HG03439 (cell line): ENCODE measurements around the gene PHLPP1.
"Not testable (repeated sequence)": the region's sequence is repeated elsewhere in the genome, so short reads cannot be mapped to it uniquely, and the experiment has no call there.

Experiments
- ATAC-seq: cut with Tn5 transposase; IDR thresholded peaks from one replicate; pipeline ENCODE4 v1.9.1; 2021; ENCODE audit warnings: mild to moderate bottlenecking, moderate library complexity; ENCODE audit not compliant: unreplicated experiment

The PHLPP1 gene

GRCh38 chr18:62740650-62741049 is 25.3 kb downstream of the PHLPP1 start:
- ATAC-seq, result not testable (repeated sequence)

DNA sequence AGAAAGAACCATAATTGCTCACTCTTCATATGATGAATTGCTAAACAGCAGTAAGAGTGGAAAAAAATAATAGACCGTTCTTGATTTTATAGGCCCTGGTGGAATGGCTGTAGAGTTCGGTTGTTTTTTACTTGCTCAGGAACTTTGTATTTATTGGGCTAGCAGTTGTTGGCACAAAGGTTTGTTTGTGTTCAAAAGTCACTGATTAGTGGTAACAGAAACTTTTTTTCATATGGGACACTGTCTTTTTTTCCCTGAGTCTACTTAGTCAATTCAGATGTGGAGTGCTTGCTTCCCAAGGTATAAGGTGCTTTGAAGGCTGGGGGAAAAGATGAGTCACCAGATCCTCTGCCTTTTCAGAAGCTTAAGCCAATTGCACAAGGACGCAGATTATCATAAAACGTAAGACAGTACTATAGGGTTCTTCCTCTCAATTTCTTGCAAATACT is 25.8 kb downstream of the PHLPP1 start:
- ATAC-seq, result no peak

GRCh38 chr18:62741584-62741983 is 26.2 kb downstream of the PHLPP1 start:
- no peak for ATAC-seq

DNA sequence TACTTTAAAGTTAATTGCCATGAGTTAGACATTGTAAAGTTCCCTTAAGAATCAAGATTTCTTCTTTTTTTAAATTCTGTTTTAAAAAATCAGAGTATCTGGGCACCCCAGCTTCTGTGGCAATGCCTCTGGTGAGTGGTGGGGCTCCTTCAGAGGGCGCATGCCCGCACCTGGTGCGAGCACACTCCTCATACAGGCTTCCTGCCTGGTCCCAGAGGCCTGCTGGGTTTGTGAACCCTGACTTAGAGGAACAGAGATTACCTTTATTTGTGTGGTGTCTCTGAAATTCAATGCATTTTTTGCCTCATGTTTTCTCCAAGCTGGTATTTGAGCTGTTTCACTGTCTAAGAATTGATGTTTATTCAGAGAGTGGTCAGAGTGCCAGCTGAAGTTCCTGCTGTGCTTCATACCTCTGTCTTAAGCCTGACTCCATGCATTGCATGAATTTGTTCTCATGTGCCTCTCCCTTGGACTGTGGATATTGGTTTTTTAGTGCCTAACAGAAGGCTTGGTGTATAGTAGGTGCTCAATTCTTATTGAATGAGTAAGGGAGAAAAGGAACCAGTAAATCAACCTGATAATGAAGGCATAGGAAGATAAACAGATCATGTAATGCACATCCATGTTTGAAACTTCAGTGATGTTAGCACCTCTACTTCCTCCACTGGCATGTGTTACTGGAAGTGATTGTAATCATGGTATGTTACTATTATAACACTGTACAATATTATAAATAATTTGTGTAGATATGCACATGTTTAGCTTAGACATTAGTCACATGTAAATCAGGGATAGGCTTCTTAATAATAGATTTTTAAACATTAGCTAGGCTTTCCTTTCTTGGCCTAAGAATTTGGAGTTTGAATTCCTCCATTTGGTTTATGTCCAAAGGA is 29.0 kb downstream of the PHLPP1 start:
- ATAC-seq, result no peak

DNA sequence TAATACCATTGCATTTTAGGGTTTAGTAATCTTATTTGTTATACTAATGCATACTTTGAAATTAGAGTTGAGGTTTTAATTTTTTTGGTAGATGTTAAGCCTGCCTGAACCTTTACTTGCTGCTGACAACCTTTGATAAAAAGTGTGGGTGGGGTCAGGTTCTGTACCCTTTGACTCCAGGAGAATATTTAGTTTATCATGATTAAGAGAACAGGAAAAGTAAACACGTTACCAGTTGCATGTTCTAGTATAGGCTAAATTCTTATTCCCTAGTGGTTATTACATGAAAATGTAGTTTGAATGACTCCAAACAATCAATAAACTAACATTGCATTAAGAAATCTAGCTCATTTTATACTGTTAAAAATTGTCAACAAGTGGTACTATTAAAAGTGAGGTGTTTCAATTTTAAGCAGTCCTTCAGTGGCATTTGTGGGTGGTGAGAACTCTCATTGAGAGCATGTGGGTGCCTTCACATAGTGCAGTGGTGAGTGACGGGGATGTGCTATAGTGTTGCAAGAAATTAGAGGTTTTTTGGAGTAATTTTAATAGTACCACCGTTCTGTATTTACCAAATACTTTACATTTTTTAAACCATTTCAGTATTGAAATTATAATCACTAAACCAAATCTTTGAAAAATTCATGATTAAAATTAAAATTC is 29.9 kb downstream of the PHLPP1 start:
- ATAC-seq, result no peak

- no peak for ATAC-seq
Observed at GRCh38 chr18:62749389-62749788, 34.0 kb downstream of the PHLPP1 start.

DNA sequence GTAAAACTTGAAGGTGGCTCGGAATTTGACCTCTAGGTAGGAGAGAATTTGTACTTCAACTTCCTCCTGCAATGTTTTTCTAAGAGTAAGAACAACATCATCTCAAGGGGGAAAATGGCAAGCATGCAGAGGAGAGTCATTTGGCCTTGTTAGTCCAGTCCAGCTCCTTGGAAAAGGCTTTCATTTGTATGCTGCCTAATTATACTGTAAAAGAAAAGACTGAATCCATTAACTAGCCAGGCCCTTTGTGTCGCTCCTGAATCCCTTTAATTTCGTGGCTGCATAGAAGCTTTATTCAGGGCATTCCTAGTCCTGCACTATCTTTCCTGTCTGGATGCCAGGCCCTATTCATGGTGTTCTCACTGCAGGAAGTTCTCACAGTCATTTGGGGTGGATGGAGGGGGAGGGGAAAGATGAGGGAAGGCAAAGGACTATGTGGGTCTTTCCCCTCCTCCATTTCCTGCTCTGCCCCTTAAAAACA is 36.0 kb downstream of the PHLPP1 start:
- ATAC-seq, result no peak

GRCh38 chr18:62751977-62752376 is 36.6 kb downstream of the PHLPP1 start:
- ATAC-seq, result no peak

DNA sequence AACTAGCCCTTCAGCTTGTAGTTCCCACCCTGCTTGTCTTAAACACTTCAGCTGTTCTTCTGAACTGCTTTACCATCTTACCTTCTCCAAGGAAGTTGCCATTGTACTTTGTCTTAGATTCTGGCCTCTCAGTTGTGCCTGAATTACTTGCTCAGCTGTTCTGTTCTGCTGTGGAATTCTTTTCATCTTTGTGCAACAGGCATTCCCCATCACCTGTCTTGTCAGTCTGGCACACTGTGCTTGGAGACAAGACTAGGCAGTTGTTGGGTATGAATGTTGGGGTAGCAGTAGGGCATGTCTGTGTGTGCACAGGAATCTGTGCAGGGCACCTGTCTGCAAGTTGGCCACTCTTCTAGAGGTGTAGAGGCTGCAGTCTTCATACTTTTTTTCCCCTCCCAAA is 38.7 kb downstream of the PHLPP1 start:
- no peak for ATAC-seq

DNA sequence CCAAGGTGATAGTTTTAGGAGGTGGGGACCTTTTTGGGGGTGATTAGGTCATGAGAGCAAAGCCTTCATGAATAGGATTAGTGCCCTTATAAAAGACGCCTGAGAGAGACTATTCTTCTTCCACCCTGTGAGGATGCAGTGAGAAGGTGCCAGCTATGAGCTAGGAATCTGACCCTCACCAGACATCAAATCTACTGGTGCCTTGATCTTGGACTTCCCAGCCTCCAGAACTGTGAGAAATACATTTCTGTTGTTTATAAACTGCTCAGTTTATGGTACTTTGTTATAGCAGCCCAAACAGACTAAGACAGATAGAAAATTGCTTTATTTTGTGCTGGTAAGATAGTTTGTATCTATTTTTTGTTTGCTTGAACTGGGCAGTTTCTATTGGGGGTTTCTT is 40.1 kb downstream of the PHLPP1 start:
- no peak for ATAC-seq

- no peak for ATAC-seq
Observed at GRCh38 chr18:62755946-62756345, 40.6 kb downstream of the PHLPP1 start.

- ATAC-seq, result no peak
Observed at GRCh38 chr18:62757399-62758010, 42.2 kb downstream of the PHLPP1 start.

DNA sequence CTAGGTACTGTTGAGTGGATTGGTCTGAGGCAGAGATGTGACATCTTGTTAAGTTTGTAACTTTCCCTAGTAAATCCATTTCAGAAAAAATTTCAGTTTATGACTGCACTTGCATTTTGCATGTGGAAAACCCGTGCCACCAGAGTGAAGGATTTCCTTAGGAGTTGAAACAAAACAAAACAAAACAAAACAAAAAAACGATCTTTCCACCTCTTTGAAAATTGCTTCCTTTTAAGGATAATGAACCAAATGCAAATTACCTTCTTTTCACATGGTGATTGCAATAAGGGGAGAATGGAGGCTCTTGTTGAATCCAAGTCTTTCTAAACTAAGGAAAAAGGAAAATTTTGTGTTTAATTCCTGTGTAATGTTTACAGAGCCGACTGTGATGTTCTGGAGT is 43.2 kb downstream of the PHLPP1 start:
- ATAC-seq, result no peak

DNA sequence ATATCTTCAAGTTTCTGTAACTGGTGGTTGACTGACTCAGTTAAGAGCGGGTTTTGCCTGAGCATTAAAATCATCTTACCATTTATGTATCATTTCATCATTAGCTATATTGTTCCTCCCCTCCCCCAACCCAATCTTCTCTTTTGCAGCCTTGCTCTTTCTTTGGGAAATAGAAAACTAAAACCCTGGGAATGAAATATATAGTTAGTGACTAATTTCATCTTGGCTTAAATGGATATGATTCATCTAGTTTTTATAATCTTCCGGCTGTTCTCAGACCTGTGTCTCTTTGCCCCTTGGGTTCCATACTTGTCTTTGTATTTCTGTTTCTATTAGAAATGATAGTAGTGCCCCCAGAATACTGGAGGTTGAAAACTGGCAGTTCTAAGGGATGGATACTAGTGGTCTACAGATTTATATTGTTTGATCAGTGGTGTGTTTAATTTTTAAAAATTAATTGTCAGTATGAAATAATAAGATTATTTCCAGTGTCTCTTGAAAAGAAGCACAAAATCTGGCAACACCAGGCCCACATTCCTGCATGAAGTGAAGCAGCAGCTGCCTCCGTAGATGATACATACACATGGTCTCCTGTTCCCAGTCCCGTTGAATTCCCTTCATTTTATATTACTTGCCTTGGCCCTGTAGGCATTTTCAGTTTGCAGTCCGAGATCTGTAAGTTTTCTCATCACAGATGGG is 44.5 kb downstream of the PHLPP1 start:
- ATAC-seq, result no peak

- ATAC-seq, result no peak
Observed at GRCh38 chr18:62760403-62760734, 45.0 kb downstream of the PHLPP1 start.

DNA sequence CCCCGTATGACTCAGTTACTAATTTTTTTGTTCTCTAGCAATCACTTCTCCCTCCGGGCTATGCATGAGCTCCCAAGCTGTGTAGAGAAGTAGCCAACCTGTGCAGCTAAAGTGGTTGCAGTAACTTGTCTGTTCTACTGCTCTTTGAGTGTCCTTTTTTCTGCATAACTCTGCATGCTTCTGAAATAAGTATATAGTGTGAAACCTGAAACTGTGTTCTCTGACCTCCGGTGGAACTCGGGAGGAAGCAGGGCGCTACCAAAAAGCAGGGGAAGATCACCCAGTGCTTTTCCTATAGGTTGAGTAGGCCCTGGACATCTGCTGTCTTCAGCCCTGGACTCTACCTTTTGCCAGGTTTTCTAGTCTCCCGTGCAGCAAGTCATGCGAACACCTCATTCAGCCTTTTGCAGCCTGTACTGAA is 47.8 kb downstream of the PHLPP1 start:
- no peak for ATAC-seq

GRCh38 chr18:62766266-62766665 is 50.9 kb downstream of the PHLPP1 start:
- ATAC-seq, result no peak

- ATAC-seq, result no peak
Observed at GRCh38 chr18:62767321-62767720, 52.0 kb downstream of the PHLPP1 start.

DNA sequence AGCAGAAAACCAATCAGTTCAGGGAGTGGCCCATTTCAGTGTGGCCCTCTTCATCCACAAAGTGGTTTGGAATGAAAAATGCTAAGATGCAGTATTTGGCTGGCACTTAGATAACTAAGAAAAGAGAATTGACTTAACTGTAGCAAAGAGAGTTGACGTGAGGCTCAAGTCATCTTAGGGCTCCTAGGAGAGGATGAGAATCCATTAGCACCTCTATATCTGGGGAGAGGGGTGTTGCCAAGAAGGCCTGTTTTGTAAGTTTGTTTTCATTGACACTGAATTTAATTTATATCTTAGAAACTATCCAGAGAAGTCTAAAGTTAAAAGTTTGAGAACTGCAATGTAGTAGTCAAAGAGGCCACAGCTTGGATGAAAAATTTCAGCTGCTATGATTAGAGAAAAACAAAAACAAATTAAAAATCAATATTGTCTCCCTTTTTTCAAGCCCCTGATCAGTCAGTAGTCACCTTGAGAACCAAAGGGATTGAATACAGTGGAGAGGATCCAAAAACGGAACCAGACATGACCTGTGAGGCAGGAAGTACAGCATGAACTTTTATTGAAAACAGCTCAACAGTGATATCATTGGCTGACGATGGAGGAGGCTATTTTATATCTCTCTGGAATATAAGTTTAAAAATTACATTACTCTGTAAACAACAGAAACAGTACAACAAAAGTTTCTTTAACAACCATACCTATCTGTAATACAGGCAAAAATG is 52.7 kb downstream of the PHLPP1 start:
- ATAC-seq, result no peak

DNA sequence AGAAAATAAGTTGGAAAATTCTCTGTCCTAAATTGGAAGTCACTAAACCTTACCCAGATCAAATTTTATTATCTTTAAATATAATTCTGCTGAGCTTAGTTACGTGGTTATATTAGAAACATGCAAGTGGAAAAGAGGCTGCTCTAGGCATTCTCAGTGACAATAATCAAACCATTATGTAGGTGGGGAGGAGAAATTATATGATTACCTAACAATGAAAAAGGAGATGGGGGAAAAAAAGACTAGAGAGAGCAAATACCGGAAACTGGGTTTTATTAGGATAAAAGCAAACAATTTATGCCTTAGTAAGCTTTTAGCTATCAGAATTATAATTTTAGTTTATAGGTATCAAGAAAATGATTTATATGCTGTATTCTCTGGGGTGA is 53.2 kb downstream of the PHLPP1 start:
- no peak for ATAC-seq

DNA sequence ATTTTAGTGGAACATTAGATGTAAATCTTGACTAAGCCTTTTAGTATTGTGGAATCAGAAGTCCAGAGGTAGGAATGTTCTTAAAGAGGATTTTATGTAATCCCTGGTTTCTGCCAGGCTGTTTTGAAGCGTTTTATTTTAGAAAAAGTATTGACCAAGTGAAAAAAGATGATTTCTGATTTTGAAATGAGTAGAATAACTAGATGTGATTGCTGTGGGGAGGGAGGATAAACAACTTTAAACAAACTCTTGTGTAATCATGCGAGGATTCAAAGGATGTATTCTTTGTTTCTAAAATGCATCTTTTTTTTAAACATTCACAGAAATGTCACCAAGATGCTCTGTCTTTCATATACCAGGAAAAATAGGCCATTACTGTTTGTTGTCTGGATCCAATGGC is 53.9 kb downstream of the PHLPP1 start:
- ATAC-seq, result no peak
